ENCODE results near the gene MRPS18A.

Gene MRPS18A

DNA sequence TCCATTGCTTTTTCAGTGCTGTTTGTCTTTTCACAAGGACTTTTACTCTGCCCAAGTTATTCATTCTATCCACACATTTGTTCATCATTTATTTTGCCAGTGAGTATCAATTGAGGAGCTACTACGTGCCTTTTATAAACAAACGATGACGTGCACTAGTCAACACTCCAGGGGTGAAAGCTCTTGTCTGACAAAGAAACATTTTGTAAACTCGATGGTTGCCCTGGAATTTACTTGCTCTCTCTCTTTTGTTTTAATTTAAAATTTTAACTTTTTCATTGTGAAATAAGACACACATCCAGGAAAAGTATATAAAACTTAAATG is 8.3 kb upstream of the MRPS18A start:
- DNase-seq = no peak

DNA sequence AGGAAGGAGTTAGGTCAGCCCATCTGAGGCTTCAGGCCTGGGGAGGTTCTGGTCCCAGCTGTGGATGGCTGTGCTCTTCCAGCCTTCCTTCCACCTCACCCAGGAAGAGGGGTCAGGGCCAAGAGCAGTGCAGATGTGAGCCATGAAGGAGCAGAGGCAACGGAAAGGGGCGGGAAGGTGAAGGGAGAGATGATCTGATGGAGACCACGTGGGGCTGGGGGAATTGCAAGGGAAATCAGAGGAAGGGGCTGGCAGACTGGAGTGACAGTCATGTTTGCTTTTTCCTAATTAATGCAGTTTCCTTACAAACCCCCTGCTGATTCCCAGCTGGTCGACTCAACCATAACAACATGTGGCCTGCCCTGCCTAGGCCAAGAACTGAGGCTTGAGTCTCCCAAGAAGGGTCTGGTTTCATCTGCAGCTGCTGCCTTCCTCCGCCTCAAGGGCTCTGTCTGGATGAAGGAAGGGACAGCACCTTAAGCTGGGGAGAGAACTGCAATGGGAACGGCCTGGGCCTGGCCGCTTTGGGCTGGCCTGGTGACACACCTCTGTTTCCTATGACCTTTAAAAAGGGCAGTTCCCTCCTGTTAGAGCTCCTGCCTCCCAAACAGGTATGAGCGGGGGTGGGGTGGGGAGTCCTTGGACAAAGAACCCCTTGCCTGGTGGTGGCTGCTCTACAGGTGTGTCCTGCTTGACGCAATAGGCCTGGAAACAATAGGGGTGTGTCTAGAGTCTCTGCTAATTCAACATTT is 7.8 kb upstream of the MRPS18A start:
- peak; percentile 98 for DNase-seq

DNA sequence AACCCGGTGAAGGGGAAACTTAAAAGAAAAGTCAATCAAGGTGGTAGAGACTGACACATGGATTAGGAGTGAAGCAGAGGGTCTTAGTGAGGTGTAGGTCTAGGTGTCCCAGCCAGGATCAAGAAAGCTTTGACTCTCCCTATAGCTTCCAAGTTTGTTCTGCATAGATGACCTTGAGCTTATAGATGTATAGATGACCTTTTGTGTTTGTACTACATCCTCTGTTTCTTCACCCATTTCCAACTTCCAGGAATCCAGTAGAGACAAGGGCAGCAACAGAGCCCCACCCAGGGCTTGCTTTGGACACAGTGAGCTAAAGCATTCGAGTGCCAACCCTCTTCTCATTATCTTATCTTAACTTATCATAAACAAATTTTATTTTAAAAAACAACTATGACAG is 1.8 kb upstream of the MRPS18A start:
- DNase-seq = no peak

DNA sequence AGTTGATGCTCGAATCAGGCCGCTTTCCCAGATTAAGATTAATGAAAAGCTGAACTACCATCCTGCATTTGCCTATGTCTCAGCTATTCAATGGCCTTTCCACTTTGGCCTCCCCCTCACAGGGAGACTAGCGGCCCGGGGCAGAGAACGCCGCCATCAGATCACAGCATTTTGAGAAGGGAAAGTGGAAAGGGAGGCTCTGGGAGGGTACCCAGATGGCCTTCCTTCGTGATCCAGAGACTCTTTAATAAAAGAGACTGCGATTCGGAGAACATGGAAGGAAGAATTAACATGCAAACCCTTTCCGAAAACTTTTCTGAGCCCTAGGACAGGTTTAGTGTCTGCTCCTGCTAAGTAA is 533 bp downstream of the MRPS18A start:
- DNase-seq = no peak

DNA sequence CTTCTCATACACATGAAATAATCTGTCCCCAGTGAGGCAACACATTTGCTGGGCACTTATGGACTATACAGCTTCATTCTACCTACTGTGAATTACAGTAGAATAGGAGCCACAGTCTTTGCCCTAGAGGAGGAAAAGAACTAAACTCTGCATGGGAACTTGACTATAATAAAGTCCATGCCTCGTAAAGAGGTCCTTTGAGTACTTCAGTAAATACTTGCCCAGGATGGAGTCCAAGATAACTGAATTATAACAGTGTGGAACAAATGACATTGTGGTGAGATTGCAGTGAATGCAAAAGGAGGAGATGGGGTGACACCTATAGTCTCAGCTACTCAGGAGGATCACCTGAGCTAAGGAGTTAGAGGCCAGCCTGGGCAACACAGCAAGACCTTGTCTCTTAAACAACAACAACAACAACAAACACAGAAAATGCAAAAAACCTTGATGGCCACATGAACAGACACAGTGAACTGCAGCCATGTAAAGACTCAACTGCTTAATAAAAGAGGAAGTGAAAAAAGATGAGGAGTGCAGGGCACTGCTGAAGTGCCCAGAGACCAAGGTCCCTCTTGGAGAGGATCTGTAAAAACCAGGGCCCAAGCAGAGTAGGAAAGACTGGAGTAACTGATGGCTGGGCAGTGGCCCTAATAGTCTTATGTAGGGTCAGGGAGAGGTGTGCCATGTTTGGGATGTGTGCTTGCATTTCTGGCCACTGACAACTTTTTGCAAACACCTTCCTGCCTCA is 3.7 kb downstream of the MRPS18A start:
- no peak for DNase-seq

DNA sequence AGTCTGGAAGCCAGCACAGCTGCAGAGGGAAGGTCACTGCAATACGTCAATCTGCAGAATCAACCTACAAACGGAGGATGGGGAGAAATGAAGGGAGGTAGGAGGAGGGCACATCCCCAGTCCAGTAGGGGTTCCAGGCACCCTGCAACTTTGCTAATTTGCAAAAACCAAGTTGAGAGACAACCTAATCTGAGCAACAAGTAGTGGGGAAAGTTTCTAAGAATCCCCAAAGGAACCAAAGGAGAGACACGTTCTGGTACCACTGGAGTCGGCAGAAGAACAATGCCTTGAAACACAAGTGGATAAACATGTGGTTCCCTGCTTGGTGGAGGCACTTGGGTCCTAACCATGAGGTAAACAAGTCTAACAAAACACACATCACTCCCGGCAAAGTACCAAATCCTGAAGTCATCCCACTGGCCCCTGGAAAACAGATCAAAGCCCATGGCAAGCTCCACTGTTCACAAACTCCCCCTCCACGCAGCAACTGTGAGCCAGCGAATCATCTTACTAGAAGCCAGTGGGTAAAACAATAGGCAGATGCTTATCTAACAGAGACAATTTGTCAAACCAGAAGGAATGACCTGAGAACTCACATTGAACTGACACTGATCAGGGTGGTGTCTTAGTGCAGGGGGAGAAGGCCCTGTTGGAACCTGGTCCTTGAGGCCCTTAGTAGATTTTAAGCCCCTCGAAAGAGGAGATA is 4.7 kb downstream of the MRPS18A start:
- DNase-seq = no peak

DNA sequence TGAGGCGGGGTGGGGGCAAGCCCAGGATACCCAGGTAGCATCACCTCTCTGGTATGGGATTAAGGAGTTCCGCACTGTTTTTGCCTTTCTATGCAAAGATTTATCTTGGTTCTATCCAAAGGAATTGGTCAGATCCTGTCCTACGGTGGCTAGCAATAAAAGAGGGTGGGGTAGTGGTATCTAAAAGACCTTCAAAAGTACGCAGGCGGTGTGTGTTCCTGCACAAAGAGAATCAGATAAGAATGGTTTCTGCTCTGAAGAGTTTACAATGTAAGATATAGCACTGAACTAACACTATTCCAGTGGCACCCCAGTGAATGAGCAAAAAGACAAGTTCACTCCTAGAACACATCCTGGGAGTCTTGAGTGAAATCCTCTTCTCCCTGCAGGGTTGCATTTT is 6.3 kb downstream of the MRPS18A start:
- no peak for DNase-seq

DNA sequence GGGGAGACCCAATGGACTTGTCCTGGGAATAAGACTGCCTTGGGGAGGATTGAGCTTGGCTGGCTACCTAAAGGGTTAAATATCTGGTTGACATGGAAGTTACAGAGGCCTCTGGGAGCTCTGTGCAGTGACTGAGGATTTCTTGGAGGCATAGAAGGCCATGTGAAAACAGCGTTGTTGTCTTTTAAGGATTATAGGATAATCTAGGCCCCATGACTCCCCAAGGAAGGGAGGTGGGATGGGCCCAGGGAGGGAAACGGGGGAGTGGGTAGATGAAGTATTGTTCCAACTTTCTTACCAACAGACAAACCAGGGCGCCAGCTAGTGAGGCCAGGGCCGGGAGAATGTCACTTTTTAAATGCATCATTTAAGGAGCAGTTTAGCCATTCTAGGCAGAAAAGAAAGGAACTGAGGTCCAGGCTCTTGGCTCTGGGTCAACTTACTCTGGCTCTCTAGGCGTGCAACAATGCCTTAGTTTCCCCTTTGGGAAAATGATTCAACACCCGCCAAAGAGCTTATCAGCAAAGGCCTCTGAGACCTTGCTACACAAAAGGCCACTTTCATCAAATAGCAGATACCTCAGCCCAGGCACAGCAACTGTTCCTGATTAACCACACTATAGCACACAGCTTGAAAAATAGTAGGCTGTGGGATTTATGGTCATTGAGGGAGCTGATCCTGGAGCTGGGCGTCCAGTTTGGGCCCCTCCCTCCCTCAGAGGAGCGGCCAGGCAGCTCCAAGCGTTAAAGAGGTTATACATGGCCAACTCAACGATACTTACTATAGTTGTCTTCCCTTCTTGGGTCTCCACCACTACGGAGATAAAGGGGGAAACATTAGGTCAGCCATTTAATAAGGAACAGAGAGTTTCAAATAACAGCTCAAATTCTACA is 7.0 kb downstream of the MRPS18A start:
- no peak for DNase-seq

DNA sequence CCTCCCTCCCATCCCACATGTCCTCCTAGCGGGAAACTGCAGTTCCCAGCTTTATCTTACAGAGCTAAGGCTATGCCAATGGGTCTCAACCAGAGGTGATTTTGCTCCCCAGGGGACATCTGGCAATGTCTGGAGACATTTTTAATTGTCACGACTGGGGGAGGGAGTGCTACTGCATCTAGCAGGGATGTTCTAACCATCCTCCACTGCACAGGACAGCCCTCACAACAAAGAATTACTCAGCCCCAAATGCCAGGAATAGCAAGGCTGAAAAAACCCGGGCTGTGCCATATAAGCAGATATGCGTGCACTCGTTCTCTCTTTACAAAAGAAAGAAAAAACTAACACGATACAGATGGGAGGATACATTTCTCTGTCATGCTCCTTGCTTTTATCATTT is 8.5 kb downstream of the MRPS18A start:
- no peak for DNase-seq

DNA sequence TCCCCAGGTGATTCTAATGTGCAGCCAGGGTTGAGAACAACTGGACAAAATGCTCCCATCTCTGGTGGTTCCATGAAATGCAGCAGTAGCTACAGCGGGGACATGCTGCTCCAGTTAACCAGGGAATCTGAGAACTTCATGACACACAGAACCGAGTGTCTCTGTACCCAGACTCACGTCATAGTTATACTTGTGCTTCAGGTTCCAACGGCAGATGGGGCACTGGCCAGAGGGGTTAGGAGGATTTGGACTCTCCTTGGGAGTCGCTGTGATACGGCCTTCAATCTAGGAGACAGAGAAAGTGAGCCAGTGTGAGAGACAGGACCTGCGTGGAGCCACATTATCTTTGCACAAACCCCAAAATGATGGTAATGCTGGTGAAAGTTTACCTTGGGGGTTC is 9.2 kb downstream of the MRPS18A start:
- no peak for DNase-seq

DNA sequence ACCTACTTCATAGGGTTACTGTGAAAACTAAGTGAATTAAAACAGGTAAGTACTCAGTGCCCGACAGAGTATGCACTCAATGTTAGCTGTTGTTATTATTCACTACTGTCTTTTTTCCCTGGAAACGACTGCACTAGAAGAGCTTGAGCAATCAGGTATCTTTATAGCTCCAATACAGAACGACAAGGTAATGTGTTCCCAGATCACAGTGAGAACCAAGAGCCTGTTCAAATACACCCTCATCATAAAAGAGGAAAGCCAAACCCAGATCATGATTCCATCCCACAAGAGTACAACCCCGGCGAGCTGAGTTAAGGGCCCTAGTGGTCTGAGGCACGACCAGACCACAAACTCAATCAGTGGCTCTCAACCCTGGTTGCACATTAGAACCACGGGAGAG is 9.8 kb downstream of the MRPS18A start:
- DNase-seq = no peak

DNA sequence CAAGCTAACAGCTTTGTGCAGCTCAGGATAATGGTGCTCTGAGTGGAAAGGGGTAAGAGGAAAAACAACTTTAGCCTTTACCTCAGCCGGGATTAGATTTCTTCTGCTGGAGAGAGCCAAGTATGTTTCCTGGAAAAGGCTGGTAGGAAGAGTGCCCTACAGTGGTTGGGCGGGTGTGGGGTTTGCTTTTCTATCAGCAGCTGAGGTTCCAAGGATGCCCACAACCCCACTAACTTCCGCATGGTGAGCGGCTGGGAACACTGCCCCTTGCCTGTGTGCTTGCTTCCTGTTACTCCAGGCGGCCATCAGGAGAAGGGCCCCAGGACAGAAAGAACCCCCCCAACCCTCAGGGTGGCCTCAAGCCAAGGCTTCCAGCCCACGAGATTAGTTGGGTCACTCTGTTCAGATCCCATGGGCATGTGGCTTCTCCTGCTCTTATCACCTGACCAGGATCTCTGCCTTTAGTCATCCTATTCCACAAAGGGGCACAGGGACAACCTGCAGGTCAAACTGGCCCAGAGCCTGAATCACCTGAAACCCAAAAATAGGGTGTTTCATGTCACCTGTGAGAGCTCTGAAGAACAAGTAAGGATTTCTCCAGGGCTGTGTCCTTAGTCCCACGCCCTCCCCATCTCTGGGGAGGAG is 10.5 kb downstream of the MRPS18A start:
- no peak for DNase-seq

DNA sequence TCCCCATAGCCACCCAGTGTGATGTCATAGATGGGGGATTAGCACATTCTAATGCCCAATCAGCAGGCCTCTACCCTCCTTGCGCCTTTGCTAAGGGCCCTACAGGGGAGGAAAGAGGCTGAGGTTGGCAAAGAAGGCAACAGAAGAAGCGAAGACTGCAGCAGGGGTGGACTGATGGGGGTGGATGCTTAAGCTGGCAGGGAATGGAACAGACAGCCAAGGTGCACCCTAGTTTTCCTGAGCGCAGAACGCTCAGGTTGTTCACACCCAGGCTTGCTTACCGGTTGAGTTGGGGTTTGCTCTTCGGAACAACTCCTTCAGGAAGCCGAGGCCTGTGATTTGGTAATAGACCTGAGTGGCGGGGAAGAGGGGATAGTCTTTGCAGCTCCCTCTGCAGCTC is 12.7 kb downstream of the MRPS18A start:
- no peak for DNase-seq

DNA sequence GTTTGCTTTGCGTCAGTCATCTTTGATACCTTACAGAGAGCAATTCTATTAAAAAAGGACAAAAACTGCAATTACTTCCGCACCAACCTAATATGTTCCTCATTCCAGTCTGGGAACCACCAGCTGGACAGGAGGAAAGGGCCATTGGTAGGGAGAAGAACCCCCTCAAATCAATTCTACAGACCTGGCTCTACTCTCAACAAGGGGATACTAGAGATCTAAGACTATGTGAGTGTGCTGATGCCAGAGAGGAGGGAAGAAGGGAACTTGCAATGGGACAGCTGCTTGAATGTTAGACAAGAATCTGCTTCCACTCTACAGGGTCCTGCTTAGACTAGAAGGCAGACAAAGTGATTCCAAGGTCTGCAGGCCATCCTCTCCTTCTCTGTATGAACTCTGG is 13.3 kb downstream of the MRPS18A start:
- no peak for DNase-seq

DNA sequence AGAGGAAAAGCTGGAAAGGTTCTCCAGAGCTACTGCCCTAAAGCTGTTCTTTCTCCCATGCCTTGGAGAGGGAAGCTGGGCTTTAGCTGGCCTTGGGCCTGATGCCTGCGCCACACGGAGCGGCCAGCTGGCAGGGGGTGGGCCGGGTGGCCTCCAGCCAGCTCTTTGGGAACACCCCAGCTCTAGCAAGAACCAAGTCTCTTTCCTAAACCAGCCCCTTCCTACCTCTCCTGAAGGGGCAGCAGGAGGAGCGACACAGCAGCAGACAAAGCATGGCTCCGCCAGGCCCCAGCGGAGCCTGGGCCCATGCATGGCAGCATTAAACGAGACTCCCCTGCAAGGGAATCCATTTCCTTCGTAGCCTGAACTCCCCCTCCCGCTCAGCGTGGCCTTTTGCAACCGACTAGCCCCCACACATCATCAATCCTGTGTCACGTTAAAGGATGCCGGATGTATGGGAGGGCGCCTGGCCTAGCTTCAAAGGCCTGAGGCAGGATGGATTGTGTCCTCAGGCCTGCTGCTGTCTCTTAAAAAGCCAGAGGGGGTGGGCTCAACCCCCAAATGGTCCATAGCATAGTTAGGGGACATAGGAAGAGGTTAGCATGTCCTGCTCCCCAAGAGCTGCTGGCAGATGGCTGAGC is 14.0 kb downstream of the MRPS18A start:
- DNase-seq = peak; percentile 82

DNA sequence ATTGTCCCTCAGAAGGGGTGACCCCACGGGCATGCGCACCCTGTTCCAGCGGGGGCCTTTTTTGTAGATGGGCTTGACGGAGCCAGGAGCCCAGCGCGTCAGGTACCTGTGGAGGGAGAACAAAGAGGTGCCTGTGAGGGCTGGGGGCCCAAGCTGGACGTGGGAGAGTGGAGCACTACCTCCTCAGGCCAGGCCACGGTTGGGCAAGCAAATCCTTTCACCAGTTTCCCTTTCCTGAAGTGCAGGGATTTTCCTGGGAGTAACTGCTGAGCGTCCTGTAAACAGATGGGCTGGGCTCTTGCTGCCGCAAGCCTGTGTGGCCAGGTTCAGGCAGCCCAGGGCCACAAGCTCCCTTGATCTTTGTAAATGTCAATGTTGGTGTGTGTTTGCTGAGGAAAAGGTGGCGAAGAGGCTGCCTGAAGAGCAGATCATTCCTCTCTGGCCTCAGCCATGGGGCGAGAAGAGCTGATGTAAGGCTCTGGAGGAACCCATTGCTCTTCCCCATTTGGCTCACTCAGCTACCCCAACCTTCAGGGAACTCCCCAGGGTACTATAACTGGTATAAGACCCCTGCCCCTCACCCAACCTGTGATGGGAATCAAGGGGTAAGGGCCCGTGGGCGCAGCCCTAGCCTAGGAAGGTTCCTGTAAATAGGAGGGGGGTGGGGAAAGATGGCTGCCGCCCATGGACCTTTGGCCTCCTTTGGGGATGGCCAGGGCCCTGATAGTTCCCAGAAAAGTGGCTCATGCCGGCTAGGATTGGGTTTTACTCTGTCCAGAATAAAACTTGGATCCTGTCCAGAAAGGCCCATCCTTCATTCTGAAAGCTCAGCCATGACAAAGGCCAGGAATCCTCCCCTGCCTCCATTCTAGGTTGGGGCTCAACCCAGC is 15.5 kb downstream of the MRPS18A start:
- no peak for DNase-seq

DNA sequence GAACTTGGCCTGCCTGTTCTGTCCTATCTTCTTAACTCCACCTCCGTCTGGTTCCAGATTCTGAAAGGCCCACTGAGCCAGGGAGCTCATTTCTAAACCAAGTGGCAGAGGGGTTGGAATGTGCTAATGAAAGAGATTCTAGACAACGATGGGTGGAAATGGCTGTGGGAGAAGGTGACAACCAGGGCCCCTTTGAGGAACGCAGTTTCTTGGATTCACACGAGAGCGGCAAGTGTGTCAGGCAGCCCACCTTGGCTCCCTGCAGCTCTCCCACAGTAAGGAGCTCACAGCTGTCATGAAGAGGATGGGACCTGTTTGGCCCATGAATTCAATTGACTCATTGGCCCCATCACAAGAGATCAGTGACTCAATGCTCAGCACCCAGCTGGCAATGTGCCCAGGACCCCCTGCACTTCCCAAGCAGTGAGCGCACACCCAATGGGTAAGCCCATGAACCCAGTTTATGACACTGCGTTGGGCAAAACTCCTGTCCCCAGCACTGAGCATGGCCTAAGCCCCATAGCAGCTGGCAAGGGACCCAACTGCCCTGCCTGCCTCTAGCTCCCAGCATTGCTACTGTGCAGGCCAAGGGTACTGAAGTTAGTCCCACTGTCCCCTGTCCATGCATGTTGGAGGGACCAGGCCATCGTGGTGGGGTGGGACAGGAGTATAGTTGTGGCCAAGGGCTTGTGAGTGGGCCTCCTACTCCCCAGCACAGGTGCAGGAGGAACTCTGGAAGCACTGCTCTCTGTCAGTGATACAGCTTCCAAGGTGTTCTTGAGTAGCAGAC is 16.4 kb downstream of the MRPS18A start:
- no peak for DNase-seq

DNA sequence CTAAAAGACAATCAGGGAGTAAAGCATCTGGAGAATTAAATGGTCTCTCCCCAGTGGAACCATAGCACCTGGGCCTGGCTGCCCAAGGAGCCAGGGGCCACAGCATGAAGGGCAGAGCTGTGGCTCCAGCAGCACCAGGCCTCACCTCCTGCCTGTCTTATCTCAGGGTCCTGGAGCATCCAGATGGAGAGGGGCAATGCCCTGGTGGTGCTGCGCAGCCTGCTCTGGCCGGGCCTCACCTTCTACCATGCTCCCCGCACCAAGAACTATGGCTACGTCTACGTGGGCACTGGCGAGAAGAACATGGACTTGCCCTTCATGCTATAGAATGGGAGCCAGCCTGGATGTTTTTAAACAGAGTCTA is 17.0 kb downstream of the MRPS18A start:
- DNase-seq = no peak

DNA sequence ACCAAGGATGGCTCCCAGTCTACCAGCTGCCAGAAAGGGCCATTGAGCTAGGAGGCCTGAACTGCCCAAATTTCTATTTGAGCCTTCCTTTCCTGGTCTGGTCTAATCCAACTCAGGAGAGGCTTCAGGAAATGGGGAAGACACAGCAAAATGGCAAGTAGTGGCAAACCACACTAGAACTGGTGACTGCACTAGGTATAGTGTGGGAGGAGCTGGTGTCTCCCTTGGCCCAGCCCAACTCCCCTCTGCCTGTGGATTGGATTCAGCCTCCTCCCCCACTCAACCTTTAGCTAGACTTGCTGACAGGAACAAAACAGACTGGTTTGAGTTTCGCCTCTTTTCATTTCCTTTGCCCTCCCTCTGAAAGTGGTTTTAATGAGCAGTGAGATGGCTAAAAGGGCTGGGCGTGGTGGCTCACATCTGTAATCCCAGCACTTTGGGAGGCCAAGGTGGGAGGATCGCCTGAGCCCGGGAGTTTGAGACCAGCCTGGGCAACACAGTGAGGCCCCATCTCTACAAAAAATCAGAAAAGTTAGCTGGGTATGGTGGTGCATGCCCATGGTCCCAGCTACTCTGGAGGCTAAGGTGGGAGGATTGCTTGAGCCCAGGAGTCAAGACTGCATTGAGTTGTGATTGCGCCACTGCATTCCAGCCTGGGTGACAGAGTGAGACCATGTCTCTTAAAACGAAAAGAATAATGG is 17.5 kb downstream of the MRPS18A start:
- no peak for DNase-seq
